H1 (cell line): ENCODE measurements around the gene RAD51B.

Experiments
- ATF2 ChIP-seq: IDR thresholded peaks from 2 replicates; pipeline ENCODE4 v1.6.1; 2012; ENCODE audit warnings: low read length, inconsistent platforms
- CEBPB ChIP-seq: IDR thresholded peaks from 2 replicates; pipeline ENCODE4 v1.6.1; 2012; ENCODE audit warnings: low read depth, low read length
- CREB1 ChIP-seq: IDR thresholded peaks from 2 replicates; pipeline ENCODE4 v1.6.1; 2012; ENCODE audit warnings: inconsistent platforms
- CTCF ChIP-seq, 3 experiments: IDR thresholded peaks; 1 replicate in 2 of 3; 2 replicates in 1 of 3; pipeline versions ENCODE4 v1.5.1 to v1.6.1; 2011; ENCODE audit warnings: low read length in 3 of 3, mild to moderate bottlenecking in 3 of 3, inconsistent platforms in 2 of 3, low read depth in 1 of 3, moderate library complexity in 1 of 3; ENCODE audit not compliant: insufficient read depth in 1 of 3; ENCODE audit errors: control extremely low read depth in 1 of 3
- EGR1 ChIP-seq: IDR thresholded peaks from 2 replicates; pipeline ENCODE4 v1.6.1; 2011; ENCODE audit warnings: low read depth, low read length, borderline replicate concordance
- EP300 ChIP-seq, 2 experiments: IDR thresholded peaks; 1 replicate in 1 of 2; 2 replicates in 1 of 2; pipeline ENCODE4 v1.6.1; 2011 to 2012; ENCODE audit warnings: low read depth in 2 of 2, low read length in 2 of 2, mild to moderate bottlenecking in 2 of 2, borderline replicate concordance in 1 of 2, inconsistent platforms in 1 of 2, moderate library complexity in 1 of 2
- EZH2 ChIP-seq: fragments of 200-600 bp; sonication (generic); IDR thresholded peaks from 2 replicates; pipeline ENCODE4 v1.7.1; 2012; ENCODE audit warnings: low read depth, mild to moderate bottlenecking, moderate library complexity, low read length, inconsistent platforms; ENCODE audit not compliant: severe bottlenecking
- POLR2A ChIP-seq, 2 experiments: IDR thresholded peaks; 1 replicate in 1 of 2; 2 replicates in 1 of 2; pipeline ENCODE4 v1.6.1; 2011; ENCODE audit warnings: low read depth in 2 of 2, low read length in 2 of 2, mild to moderate bottlenecking in 2 of 2; ENCODE audit errors: control extremely low read depth in 1 of 2
- POLR2AphosphoS5 ChIP-seq: IDR thresholded peaks from 2 replicates; pipeline ENCODE4 v1.6.1; 2011; ENCODE audit warnings: low read depth, low read length
- SIX5 ChIP-seq: IDR thresholded peaks from 2 replicates; pipeline ENCODE4 v1.6.1; 2011; ENCODE audit warnings: mild to moderate bottlenecking, low read depth, low read length
- TAF1 ChIP-seq: IDR thresholded peaks from 2 replicates; pipeline ENCODE4 v1.6.1; 2011; ENCODE audit warnings: mild to moderate bottlenecking, low read depth, low read length
- ZNF274 ChIP-seq: IDR thresholded peaks from 2 replicates; pipeline ENCODE4 v1.7.0; 2012; ENCODE audit warnings: low read length, borderline replicate concordance; ENCODE audit errors: extremely low read depth
- TF ChIP-seq, protein P1 (sequence below): IDR thresholded peaks from 2 replicates; pipeline ENCODE4 v1.6.1; 2012; ENCODE audit warnings: inconsistent platforms

DNA sequence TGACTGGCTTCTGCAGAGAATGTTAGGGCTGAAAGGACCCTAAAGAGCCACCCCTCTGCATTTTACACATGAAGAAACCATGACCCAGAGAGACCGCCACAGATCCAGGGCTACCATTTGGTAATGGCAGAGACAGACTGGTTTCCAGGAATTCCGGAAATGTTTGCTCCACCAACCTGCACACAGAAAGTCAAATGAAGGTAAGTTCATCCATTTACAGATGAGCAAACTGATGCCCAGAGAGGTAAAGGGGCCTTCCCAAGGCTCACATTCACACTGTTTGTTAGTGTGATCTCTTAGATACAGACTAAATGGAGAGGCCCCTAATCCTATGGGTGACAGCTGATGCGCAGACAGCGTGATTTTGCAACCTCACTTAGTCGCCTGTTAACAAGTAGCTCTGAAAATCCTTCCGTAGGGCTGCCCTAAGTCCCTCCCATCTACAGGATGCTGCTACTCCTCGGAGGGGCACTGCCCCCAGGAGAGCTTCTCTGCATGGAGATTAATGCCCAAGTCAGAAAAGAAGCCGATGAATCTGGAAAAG, 939.5 kb downstream of the RAD51B start:
- TF ChIP-seq CREB1 (no peak), EP300 (IDR thresholded peaks at IDR 0.05; ENCODE audit: borderline replicate concordance in 1 of 2, low read depth in 2 of 2, low read length in 2 of 2) (no peak), ZNF274 (no peak), EGR1 (no peak), CEBPB (no peak), POLR2AphosphoS5 (no peak), SIX5 (no peak), EZH2 (no peak), TAF1 (no peak), CTCF (IDR thresholded peaks at IDR 0.05; ENCODE audit: control extremely low read depth in 1 of 3, insufficient read depth in 1 of 3, low read depth in 1 of 3, low read length in 3 of 3) (no peak), POLR2A (IDR thresholded peaks at IDR 0.05; ENCODE audit: control extremely low read depth in 1 of 2, low read depth in 2 of 2, low read length in 2 of 2) (no peak), ATF2 (no peak)
- TF ChIP-seq, protein P1, sequence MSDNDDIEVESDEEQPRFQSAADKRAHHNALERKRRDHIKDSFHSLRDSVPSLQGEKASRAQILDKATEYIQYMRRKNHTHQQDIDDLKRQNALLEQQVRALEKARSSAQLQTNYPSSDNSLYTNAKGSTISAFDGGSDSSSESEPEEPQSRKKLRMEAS = no peak
